Effector CD8-positive, alpha-beta T cell (primary cell): ENCODE results near the gene ZSCAN2.

ENCODE experiments used
- DNase-seq: peaks from one replicate; lab custom pipeline; 2025; lab: John Stamatoyannopoulos, UW

The ZSCAN2 gene

GRCh38 chr15:84598993-84599392 lies 1.8 kb upstream of the ZSCAN2 start:
- no peak for DNase-seq

DNA sequence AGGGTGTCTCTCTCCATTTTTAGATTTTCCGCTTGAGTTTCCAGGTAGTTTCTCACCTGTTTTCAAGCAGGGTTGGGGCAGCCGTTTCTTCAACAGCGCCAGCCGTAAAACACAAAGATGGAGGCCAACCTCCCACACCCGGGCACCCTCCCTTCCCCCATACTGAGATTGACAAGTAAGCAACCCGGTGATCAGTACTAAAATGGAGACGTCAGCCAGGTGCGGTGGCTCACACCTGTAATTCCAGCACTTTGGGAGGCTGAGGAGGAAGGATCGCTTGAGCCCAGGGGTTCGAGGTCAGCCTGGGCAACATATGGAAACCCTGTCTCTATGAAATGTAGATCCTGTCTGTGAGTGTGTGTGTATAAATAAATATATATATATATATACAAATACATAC lies 903 bp upstream of the ZSCAN2 start:
- DNase-seq = no peak

DNA sequence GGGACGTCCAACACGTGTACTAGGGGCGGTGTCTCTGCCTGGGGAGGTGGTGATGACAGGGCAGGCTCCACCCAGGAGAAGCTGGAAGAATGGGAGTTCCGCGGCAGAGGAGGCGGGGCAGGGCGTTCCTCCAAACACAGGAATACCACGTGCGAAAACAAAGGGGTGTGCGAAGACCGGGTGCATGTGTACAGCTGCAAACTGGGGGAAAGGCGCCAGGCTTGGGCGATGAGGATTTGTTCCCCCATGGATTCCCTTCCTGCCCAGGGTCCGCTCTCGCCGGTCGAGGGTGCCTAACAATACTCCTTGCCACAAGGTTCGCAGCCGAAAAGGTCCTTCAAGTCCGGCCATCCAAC lies 500 bp upstream of the ZSCAN2 start:
- peak; percentile 50 for DNase-seq

GRCh38 chr15:84601555-84601838 lies 688 bp downstream of the ZSCAN2 start:
- no peak for DNase-seq

DNA sequence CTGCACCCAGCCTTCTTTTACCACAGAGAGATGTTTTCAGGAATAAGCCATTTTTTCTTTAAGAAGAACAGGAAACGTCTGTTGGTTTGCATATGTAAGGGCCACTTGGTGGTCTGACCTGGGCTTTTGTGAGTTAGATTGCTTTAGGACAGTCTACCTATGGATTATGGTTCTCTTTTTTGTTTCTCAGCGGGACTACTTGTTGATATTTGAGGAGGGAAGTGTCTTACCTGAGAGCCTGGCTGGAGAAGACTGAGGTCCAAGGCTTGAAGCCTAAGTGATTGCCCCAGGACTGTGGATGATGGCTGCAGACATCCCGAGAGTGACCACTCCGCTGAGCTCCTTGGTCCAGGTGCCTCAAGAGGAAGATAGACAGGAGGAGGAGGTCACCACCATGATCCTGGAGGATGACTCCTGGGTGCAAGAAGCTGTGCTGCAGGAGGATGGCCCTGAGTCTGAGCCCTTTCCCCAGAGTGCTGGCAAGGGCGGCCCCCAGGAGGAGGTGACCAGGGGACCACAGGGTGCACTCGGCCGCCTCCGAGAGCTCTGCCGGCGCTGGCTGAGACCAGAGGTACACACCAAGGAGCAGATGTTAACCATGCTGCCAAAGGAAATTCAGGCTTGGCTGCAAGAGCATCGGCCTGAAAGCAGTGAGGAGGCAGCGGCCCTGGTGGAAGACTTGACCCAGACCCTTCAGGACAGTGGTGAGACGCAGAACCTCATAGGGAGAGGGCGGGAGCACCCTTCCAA lies 3.0 kb downstream of the ZSCAN2 start:
- DNase-seq = no peak

DNA sequence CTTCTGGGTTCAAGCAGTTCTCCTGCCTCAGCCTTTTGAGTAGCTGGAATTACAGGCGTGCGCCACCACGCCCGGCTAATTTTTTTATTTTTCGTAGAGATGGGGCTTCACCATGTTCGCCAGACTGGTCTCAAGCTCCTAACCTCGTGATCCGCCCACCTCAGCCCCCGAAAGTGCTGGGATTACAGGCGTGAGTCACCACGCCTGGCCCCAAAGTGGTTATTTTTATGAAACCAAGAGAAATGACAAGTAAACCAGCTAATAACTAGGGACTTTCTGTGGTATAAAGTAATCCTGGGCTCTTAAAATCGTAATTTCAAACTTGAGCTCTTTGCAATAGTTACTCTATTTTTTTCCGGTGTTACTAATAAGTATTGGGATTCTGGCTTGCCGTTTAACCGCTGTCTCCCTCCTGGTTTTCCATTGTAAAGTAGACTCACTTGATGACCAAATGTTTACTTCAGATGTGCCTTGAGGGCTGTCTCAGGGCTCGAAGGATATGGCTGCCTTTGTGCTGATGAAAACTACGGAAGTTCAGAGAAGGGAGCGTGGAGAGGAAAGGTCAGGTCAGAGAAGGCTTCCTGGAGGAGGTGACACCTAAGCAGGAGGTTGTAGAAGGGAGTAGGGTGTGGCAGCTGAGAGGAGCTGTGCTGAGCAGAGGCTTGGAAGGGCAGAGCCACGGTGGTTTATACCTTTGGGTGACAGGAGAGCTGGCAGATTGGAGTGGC lies 4.2 kb downstream of the ZSCAN2 start:
- no peak for DNase-seq

GRCh38 chr15:84605554-84605882 lies 4.7 kb downstream of the ZSCAN2 start:
- no peak for DNase-seq

DNA sequence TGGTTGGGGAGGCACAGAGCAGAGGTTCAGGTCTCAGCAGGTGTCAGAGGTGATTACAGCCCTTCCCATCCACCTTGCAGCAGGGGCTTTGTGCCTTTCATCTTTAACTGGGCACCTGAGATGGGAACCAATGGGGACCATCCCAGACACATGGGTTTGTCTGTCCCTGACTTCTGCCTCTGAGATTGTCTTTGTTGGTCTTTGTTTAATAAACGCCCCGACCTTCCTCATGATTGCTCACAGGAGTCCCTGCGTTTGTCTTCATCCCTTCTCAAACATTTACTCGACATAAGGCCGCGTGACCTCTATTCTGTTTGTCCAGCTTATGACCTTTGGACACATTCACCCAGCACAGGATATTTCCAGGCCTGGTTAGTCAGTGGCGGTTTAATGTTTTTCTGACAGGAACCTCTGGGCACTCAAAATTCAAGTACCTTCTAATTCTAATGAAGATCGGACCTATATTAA lies 5.9 kb downstream of the ZSCAN2 start:
- no peak for DNase-seq

DNA sequence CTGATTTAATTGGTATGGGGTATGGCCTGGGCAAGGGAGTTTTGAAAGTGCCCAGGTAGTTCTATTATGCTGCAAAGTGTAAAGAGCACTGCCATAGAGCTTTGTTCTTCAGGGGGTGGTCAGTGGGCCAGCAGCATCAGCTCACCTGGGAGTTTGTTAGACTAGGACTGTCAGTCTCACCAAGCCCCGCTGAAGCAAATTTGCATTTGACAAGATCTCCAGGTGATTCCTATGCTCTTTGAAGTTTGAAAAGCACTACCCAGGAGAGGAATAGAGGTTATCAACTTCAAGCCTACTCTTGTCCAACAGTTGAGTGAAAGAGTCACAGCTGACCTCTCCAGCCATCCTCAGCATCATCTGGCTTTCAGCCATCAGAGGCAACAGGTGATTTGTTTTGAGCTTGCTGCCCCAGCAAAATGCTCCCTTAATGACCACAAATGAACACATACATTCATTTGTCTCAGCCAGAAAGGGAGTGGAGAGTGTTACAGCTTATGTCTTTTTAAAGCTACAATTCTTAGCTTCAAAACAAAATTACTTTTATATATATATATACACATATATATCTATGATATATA lies 8.0 kb downstream of the ZSCAN2 start:
- DNase-seq = no peak

- DNase-seq = no peak
Measured at GRCh38 chr15:84609818-84610525, 9.2 kb downstream of the ZSCAN2 start.

DNA sequence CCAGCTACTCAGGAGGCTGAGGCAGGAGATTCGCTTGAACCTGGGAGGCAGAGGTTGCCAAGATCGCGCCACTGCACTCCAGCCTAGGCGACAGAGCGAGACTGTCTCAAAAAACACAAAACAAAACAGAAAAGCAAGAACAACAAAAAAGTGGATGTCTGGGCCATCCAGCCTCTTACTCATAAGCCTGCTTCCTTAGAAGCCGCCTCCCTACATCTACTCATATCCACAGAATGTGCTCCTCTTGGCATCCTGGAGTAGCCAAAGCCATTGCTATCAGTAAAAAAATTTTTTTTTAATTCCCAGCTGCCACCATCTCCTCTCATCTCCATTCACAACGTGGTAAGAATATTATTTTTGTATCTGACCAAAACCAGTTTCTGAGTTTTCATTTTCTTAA lies 10.8 kb downstream of the ZSCAN2 start:
- DNase-seq = no peak

DNA sequence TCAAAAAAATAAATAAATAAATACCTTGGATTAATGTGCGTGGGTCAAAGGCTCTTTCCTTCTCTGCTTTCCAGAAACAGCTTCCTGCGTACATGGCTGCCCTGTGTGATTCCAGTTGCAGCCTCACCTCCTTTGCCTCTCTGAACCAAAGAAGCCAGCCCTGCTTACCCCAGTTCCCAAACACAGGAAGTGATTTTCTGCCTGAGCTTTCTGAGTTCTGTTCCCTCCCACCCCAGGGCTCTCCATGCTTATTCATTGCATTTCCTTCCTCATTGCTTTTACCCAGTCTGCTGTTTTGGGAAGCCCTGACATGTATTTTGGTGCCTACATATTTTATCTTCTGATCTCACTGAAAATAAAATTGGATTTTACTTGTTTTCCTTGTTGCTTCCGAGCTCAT lies 15.4 kb downstream of the ZSCAN2 start:
- DNase-seq = no peak

DNA sequence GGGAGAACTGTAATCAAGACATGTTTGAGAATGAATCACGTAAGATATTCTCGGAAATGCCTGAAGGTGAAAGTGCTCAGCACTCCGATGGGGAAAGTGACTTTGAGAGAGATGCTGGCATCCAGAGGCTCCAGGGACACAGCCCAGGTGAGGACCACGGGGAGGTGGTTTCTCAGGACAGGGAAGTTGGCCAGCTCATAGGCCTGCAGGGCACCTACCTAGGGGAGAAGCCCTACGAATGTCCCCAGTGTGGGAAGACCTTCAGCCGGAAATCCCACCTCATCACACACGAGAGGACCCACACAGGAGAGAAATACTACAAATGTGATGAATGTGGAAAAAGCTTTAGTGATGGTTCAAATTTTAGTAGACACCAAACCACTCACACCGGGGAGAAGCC lies 19.8 kb downstream of the ZSCAN2 start:
- no peak for DNase-seq

DNA sequence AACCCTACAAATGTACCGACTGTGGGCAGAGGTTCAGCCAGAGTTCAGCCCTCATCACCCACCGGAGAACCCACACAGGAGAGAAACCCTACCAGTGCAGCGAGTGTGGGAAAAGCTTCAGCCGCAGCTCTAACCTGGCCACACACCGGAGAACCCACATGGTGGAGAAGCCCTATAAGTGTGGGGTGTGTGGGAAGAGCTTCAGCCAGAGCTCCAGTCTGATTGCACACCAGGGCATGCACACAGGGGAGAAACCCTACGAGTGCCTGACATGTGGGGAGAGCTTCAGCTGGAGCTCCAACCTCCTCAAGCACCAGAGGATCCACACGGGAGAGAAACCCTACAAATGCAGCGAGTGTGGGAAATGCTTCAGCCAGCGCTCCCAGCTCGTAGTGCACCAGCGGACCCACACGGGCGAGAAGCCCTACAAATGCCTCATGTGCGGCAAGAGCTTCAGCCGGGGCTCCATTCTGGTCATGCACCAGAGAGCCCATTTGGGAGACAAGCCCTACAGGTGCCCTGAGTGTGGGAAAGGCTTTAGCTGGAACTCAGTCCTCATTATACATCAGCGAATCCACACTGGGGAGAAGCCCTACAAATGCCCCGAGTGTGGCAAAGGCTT lies 20.7 kb downstream of the ZSCAN2 start:
- DNase-seq = no peak

GRCh38 chr15:84624359-84624758 lies 23.6 kb downstream of the ZSCAN2 start:
- DNase-seq = no peak

DNA sequence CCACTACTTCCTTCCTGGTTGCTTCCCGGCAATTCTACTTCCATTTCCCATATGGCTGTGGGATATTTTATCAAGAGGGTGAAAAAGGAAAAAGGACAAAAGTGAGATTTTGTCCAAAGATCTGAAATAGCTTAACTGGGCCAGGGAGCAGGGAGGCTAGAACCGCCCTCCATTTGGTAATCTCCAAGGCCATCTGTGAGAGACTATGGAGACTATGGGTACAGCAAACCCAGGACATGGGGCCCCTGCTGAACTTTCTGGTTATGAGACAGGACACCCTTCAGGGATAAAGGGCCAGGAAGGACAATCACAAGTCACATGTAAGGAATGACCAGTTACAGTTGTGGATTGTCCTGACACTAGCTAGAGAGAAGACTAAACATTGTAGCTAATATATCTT lies 24.3 kb downstream of the ZSCAN2 start:
- DNase-seq = no peak

DNA sequence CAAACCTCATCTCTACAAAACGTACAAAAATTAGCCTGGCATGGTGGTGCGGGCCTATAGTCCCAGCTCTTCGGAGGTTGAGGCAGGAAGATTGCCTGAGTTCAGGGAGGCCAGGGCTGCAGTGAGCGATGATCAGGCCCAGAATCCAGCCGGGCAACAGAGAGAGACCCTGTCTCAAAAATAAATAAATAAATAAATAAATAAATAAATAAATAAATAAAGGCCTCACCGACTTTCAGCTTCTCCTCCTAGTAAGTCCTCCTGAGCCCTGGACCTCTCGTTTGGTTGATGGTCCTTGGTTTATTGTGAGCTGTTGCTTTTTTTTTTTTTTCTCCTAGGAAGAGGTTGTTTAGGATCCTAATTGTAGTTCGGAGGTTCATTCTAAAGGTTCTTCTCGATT lies 28.2 kb downstream of the ZSCAN2 start:
- no peak for DNase-seq

DNA sequence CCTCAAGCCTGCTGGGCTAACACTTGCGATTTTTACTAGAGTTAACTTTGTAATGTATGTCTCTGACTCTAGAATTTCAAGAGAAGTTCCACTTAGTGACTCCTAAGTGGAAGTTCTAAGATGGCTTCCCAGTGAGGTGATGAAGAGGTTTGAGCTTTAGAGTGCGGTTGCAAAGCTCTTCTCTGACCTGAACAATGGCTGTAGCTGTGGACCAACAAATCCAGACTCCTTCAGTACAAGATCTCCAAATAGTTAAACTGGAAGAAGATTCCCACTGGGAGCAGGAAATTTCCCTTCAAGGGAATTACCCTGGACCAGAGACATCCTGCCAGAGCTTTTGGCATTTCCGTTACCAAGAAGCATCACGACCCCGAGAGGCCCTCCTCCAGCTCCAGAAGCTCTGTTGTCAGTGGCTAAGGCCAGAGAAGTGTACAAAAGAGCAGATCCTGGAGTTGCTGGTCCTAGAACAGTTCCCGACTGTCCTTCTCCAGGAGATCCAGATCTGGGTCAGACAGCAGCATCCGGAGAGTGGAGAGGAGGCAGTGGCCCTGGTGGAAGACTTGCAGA lies 31.0 kb downstream of the ZSCAN2 start:
- no peak for DNase-seq

GRCh38 chr15:84633311-84634227 lies 32.8 kb downstream of the ZSCAN2 start:
- DNase-seq = peak; percentile 36

- no peak for DNase-seq
Measured at GRCh38 chr15:84634228-84634837, 33.5 kb downstream of the ZSCAN2 start.

GRCh38 chr15:84638103-84638502 lies 37.3 kb downstream of the ZSCAN2 start:
- DNase-seq = no peak
